HK-2 (cell line): ENCODE results near the gene BLTP3B.

Experiments used
- DNase-seq: peaks from one replicate; pipeline ENCODE4 v3.0.0-alpha.2; 2018; ENCODE audit not compliant: unreplicated experiment

Gene BLTP3B

GRCh38 chr12:100110276-100110675 is 32.4 kb downstream of the BLTP3B start:
- no peak for DNase-seq

DNA sequence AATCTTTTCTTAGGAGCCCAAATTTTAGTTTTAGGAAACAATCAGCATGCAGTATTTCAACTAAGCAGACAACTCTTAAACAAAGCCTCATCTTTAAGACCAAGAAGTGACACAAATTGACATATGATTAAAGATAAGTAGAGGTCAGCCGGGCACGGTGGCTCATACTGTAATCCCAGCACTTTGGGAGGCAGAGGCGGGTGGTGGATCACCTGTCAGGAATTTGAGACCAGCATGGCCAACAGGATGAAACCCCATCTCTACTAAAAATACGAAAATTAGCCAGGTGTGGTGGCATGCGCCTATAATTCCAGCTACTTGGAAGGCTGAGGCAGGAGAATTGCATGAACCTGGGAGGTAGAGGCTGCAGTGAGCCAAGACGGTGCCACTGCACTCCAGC is 35.8 kb downstream of the BLTP3B start:
- DNase-seq = no peak

- DNase-seq = no peak
Measured at GRCh38 chr12:100105661-100106060, 37.0 kb downstream of the BLTP3B start.

DNA sequence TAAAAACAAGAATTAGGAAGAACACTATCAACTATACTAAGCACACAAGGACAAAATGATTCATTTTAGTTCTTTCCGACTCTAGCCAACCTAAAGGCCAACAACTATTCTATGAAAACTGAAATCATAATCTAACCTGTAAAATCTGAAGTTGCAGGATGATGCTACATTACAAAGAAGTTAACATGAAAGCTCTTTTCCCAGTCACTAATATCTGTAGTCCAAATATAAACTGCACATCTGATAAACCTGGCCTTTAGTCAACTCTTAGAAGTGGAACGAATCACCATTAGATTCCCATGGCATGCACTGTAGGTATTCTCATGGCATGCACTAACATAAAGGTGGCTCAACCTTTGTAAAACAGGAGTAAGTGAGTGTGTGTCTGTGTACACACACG is 41.7 kb downstream of the BLTP3B start:
- DNase-seq = no peak
